ENCODE results near the gene PRUNE2. TPM values are rescaled to one million over a fixed set of nuclear protein-coding genes. Genes with fewer than 3 reads are reported as not detected.

PRUNE2 gene
- total and polyA plus RNA-seq, 2 experiments from 2014 or later, result 0.46 to 4.1 TPM

GRCh38 chr9:76876098-76876497 is 29.8 kb downstream of the PRUNE2 start:
- Histone ChIP-seq H3K4me3 (no peak overlapping the region), H3K79me2 (no peaks in the 10 kb centered on the region), H3K4me1 (ENCODE audit: insufficient read depth) (no peaks in the 10 kb centered on the region), H3K27ac (no peak overlapping the region), H4K20me1 (ENCODE audit: insufficient read depth, poor library complexity, severe bottlenecking) (no peaks in the 10 kb centered on the region), H3K4me2 (no peak overlapping the region), H2AFZ (no peak overlapping the region), H3K36me3 (replicated peaks; ENCODE audit: insufficient read depth, low read depth) (no peaks in the 10 kb centered on the region), H3K27me3 (peaks cover 7% of the 10 kb centered on the region), H3K9me3 (ENCODE audit: low read depth) (no peaks in the 10 kb centered on the region), H3K9me2 (replicated peaks; ENCODE audit: insufficient read depth) (no peaks in the 10 kb centered on the region)
- no peak for DNase-seq (ENCODE audit: low spot score)
- TF ChIP-seq CTCF (IDR thresholded peaks at IDR 0.05; ENCODE audit: poor library complexity) (no peak), EZH2 (IDR thresholded peaks at IDR 0.05; ENCODE audit: borderline replicate concordance) (no peak), EZH2phosphoT487 (IDR thresholded peaks at IDR 0.05; ENCODE audit: low read depth, severe bottlenecking, unreplicated experiment) (no peak)
- 74% methylated on average over 2 of the region's 2 CpGs for WGBS (ENCODE audit: low lambda C conversion rate, missing lambda C conversion rate)

DNA sequence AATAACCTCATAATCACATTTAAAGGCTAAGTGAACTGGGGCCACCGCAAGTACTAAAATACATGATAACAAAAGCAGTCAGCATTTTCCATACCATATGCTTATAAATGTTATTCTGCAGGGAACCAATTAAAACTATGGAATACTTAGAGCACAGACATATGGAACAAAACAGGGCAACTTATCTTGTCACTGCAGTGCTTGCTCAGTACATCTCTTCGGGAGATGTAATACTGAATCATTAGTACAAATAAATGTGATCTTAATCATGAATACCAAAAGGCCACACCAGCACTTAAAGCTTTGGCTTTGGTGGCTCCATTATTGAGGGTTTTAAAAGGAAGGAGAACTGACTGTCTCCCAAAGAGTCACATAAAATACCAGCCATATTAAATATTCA is 32.1 kb downstream of the PRUNE2 start:
- no peak overlapping the region for H3K4me3 ChIP-seq
- WGBS (ENCODE audit: low lambda C conversion rate, missing lambda C conversion rate), result 55% methylated on average over 2 of the region's 2 CpGs
- peaks cover 7% of the 10 kb centered on the region for H3K27me3 ChIP-seq
- H3K79me2 ChIP-seq, result no peaks in the 10 kb centered on the region
- no peaks in the 10 kb centered on the region for H3K9me2 ChIP-seq (replicated peaks; ENCODE audit: insufficient read depth)
- H3K4me2 ChIP-seq, result peak overlapping the region; percentile 16
- H3K4me1 ChIP-seq (ENCODE audit: insufficient read depth), result no peaks in the 10 kb centered on the region
- no peaks in the 10 kb centered on the region for H3K36me3 ChIP-seq (replicated peaks; ENCODE audit: insufficient read depth, low read depth)
- no peak overlapping the region for H3K27ac ChIP-seq
- H3K9me3 ChIP-seq (ENCODE audit: low read depth), result no peaks in the 10 kb centered on the region
- H4K20me1 ChIP-seq (ENCODE audit: insufficient read depth, poor library complexity, severe bottlenecking), result no peaks in the 10 kb centered on the region
- no peak overlapping the region for H2AFZ ChIP-seq
- no peak for TF ChIP-seq CTCF (IDR thresholded peaks at IDR 0.05; ENCODE audit: poor library complexity)
- TF ChIP-seq EZH2phosphoT487 (IDR thresholded peaks at IDR 0.05; ENCODE audit: low read depth, severe bottlenecking, unreplicated experiment), result no peak
- TF ChIP-seq EZH2 (IDR thresholded peaks at IDR 0.05; ENCODE audit: borderline replicate concordance), result no peak
- DNase-seq (ENCODE audit: low spot score), result no peak

GRCh38 chr9:76873056-76873792 is 32.7 kb downstream of the PRUNE2 start:
- TF ChIP-seq EZH2phosphoT487 (IDR thresholded peaks at IDR 0.05; ENCODE audit: low read depth, severe bottlenecking, unreplicated experiment), result no peak
- no peak for TF ChIP-seq CTCF (IDR thresholded peaks at IDR 0.05; ENCODE audit: poor library complexity)
- TF ChIP-seq EZH2 (IDR thresholded peaks at IDR 0.05; ENCODE audit: borderline replicate concordance), result no peak
- H4K20me1 ChIP-seq (ENCODE audit: insufficient read depth, poor library complexity, severe bottlenecking), result no peaks in the 10 kb centered on the region
- no peak overlapping the region for H2AFZ ChIP-seq
- H3K79me2 ChIP-seq, result no peaks in the 10 kb centered on the region
- no peaks in the 10 kb centered on the region for H3K36me3 ChIP-seq (replicated peaks; ENCODE audit: insufficient read depth, low read depth)
- DNase-seq (ENCODE audit: low spot score), result no peak
- H3K27ac ChIP-seq, result no peak overlapping the region
- H3K9me3 ChIP-seq (ENCODE audit: low read depth), result no peaks in the 10 kb centered on the region
- peak overlapping the region; percentile 16 for H3K4me2 ChIP-seq
- no peak overlapping the region for H3K4me3 ChIP-seq
- no peaks in the 10 kb centered on the region for H3K9me2 ChIP-seq (replicated peaks; ENCODE audit: insufficient read depth)
- WGBS (ENCODE audit: low lambda C conversion rate, missing lambda C conversion rate), result 38% methylated on average over 13 of the region's 13 CpGs
- peaks cover 7% of the 10 kb centered on the region for H3K27me3 ChIP-seq
- H3K4me1 ChIP-seq (ENCODE audit: insufficient read depth), result no peaks in the 10 kb centered on the region

Data from hepatocyte (in vitro differentiated cells).